GM21423 (cell line): ENCODE data around the gene FBXL16.

ENCODE experiments used
- ATAC-seq: cut with Tn5 transposase; IDR thresholded peaks from one replicate; pipeline ENCODE4 v1.9.1; 2021; ENCODE audit warnings: mild to moderate bottlenecking, moderate library complexity; ENCODE audit not compliant: unreplicated experiment

The FBXL16 gene

GRCh38 chr16:678209-678857 lies 27.3 kb downstream of the FBXL16 start:
- no peak for ATAC-seq

- ATAC-seq = no peak
These were observed 28.0 kb downstream of the FBXL16 start for GRCh38 chr16:677316-678190.

GRCh38 chr16:676913-677312 lies 28.7 kb downstream of the FBXL16 start:
- ATAC-seq = no peak

- no peak for ATAC-seq
These were observed 29.1 kb downstream of the FBXL16 start for GRCh38 chr16:676565-676902.

- no peak for ATAC-seq
These were observed 29.6 kb downstream of the FBXL16 start for GRCh38 chr16:675884-676564.

- no peak for ATAC-seq
These were observed 30.4 kb downstream of the FBXL16 start, which contains the start of gene RHBDL1 for GRCh38 chr16:674968-675883. RHBDL1 (plus strand) TSS chr16:675671; CDS start chr16:675791, 120 bp downstream.

- ATAC-seq = no peak
These were observed 31.3 kb downstream of the FBXL16 start for GRCh38 chr16:674214-674881.

GRCh38 chr16:673399-673991 lies 32.1 kb downstream of the FBXL16 start:
- ATAC-seq = no peak

- no peak for ATAC-seq
These were observed 32.8 kb downstream of the FBXL16 start for GRCh38 chr16:672851-673250.

- ATAC-seq = no peak
These were observed 33.2 kb downstream of the FBXL16 start for GRCh38 chr16:672371-672770.

GRCh38 chr16:671353-672131 lies 34.1 kb downstream of the FBXL16 start:
- ATAC-seq = no peak

GRCh38 chr16:670485-671352 lies 34.9 kb downstream of the FBXL16 start:
- ATAC-seq = no peak

GRCh38 chr16:669666-670065 lies 35.9 kb downstream of the FBXL16 start:
- ATAC-seq = no peak

GRCh38 chr16:668519-669171 lies 37.0 kb downstream of the FBXL16 start:
- ATAC-seq = no peak

GRCh38 chr16:667780-668518 lies 37.7 kb downstream of the FBXL16 start, which contains the start of gene RHOT2:
RHOT2 (plus strand) TSS chr16:668132; CDS start chr16:668200, 68 bp downstream.
- ATAC-seq = peak; percentile 87

GRCh38 chr16:667113-667779 lies 38.4 kb downstream of the FBXL16 start:
- ATAC-seq = no peak
